PFSK-1 (cell line): Measurements from ENCODE around the gene TMEM176B.

Experiments
- FOXP2 ChIP-seq: optimal IDR thresholded peaks from 2 replicates; pipeline ENCODE3; 2011; ENCODE audit warnings: borderline replicate concordance, control low read depth, inconsistent platforms; ENCODE audit not compliant: insufficient read depth; ENCODE audit errors: extremely low read length, extremely low read depth
- POLR2AphosphoS5 ChIP-seq: IDR thresholded peaks from 2 replicates; pipeline ENCODE4 v1.6.1; 2012; ENCODE audit warnings: low read depth, mild to moderate bottlenecking, control low read depth, low read length, moderate library complexity
- SIN3A ChIP-seq: IDR thresholded peaks from 2 replicates; pipeline ENCODE4 v1.6.1; 2012; ENCODE audit warnings: mild to moderate bottlenecking, low read length, moderate library complexity, borderline replicate concordance; ENCODE audit not compliant: insufficient read depth
- TAF1 ChIP-seq: IDR thresholded peaks from 2 replicates; pipeline ENCODE4 v1.6.1; 2012; ENCODE audit warnings: low read length, control low read depth, borderline replicate concordance; ENCODE audit not compliant: insufficient read depth
- TF ChIP-seq, protein P1 (sequence below), 2 experiments: IDR thresholded peaks; 2 replicates each; pipeline versions ENCODE4 v1.6.1 to v1.8.0; 2011 to 2012; ENCODE audit warnings: low read depth in 2 of 2, low read length in 2 of 2, control low read depth in 1 of 2, inconsistent platforms in 1 of 2, mild to moderate bottlenecking in 1 of 2, moderate library complexity in 1 of 2; ENCODE audit not compliant: insufficient read depth in 1 of 2

DNA sequence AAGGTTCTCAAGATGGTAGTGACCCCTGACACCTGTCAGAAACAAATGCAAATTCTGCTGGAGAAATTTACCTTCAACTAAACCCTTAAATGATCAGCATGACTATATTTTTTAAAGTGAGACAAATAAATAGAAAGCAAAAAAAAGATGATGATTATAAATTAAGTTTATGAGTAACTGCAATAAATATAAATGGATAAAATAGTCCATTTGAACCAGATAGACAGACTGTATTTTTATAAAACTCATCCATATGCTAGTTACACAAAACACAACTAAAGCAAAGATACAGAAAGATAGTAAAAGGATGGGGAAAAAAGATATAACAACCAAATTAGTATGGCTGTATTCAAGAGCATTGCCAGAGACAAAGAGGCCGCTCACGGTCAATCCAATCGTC, 6.3 kb upstream of the TMEM176B start:
- TF ChIP-seq, protein P1, sequence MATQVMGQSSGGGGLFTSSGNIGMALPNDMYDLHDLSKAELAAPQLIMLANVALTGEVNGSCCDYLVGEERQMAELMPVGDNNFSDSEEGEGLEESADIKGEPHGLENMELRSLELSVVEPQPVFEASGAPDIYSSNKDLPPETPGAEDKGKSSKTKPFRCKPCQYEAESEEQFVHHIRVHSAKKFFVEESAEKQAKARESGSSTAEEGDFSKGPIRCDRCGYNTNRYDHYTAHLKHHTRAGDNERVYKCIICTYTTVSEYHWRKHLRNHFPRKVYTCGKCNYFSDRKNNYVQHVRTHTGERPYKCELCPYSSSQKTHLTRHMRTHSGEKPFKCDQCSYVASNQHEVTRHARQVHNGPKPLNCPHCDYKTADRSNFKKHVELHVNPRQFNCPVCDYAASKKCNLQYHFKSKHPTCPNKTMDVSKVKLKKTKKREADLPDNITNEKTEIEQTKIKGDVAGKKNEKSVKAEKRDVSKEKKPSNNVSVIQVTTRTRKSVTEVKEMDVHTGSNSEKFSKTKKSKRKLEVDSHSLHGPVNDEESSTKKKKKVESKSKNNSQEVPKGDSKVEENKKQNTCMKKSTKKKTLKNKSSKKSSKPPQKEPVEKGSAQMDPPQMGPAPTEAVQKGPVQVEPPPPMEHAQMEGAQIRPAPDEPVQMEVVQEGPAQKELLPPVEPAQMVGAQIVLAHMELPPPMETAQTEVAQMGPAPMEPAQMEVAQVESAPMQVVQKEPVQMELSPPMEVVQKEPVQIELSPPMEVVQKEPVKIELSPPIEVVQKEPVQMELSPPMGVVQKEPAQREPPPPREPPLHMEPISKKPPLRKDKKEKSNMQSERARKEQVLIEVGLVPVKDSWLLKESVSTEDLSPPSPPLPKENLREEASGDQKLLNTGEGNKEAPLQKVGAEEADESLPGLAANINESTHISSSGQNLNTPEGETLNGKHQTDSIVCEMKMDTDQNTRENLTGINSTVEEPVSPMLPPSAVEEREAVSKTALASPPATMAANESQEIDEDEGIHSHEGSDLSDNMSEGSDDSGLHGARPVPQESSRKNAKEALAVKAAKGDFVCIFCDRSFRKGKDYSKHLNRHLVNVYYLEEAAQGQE (IDR thresholded peaks at IDR 0.05; ENCODE audit: insufficient read depth in 1 of 2, low read depth in 2 of 2, low read length in 2 of 2), result no peak
- TF ChIP-seq POLR2AphosphoS5 (no peak), TAF1 (no peak), SIN3A (no peak), FOXP2 (no peak)
